Small intestine (tissue), 7 donors: ENCODE data around the gene POLR2M. TPM values are rescaled to one million over a fixed set of nuclear protein-coding genes. Genes with fewer than 3 reads are reported as not detected.

Experiments
- DNase-seq, 2 donors: peaks; one replicate each; pipeline versions ENCODE4 v3.0.0 to v3.0.0-alpha.2; 2013
- FAIRE-seq: peaks from 2 replicates; lab custom pipeline; 2012; peaks lifted over from hg19 to GRCh38; lab: Jason Lieb, UNC
- H3K27ac ChIP-seq, 3 donors: one replicate each; pipeline ENCODE4 v1.5.1; 2013; ENCODE audit warnings: low read length in 2 of 3, mild to moderate bottlenecking in 2 of 3, control low read depth in 1 of 3, inconsistent platforms in 1 of 3, low read depth in 1 of 3, moderate library complexity in 1 of 3
- H3K27me3 ChIP-seq, 3 donors: one replicate each; pipeline ENCODE4 v1.6.1; 2013; ENCODE audit warnings: low read length in 3 of 3, inconsistent platforms in 1 of 3; ENCODE audit not compliant: control insufficient read depth in 3 of 3, insufficient read depth in 3 of 3
- H3K36me3 ChIP-seq, 3 donors: one replicate each; pipeline ENCODE4 v1.6.1; 2013; ENCODE audit warnings: low read length in 3 of 3, inconsistent platforms in 1 of 3, low read depth in 1 of 3, mild to moderate bottlenecking in 1 of 3, moderate library complexity in 1 of 3; ENCODE audit not compliant: control insufficient read depth in 3 of 3, insufficient read depth in 2 of 3
- H3K4me1 ChIP-seq, 3 donors: one replicate each; pipeline ENCODE4 v1.6.1; 2013; ENCODE audit warnings: low read length in 2 of 3, inconsistent platforms in 1 of 3, low read depth in 1 of 3, mild to moderate bottlenecking in 1 of 3, moderate library complexity in 1 of 3; ENCODE audit not compliant: control insufficient read depth in 3 of 3, insufficient read depth in 2 of 3
- H3K4me3 ChIP-seq, 3 donors: one replicate each; pipeline ENCODE4 v1.5.1; 2013; ENCODE audit warnings: low read length in 3 of 3, control low read depth in 1 of 3, inconsistent platforms in 1 of 3, low read depth in 1 of 3, mild to moderate bottlenecking in 1 of 3, moderate library complexity in 1 of 3
- H3K9me3 ChIP-seq, 2 donors: one replicate each; pipeline ENCODE4 v1.6.1; 2013; ENCODE audit warnings: low read depth in 1 of 2, low read length in 1 of 2; ENCODE audit not compliant: control insufficient read depth in 2 of 2, insufficient read depth in 1 of 2
- WGBS, 3 donors: extraction: QIAGEN DNeasy Blood & Tissue Kit; methylation state at CpG; one replicate each; pipeline ENCODE4 v1.1.7; 2013; 5-methylcytosine and 5-hydroxymethylcytosine counted together
- polyA plus RNA-seq, 4 donors: library from polyadenylated mRNA; stranded (reverse) in 3 of 4; unstranded in 1 of 4; fragments of 200-250 nt in 3 of 4; fragments of 120-200 nt in 1 of 4; gene quantifications; one replicate each; pipeline versions ENCODE4 v1.2.1 to v1.2.3, GENCODE V29; 2013
- donor health status: healthy with polysubstance abuse.
- donor health status: control.
- donor health status: control.
- donor health status: Bipolar disorder and iron deficiency.
- donor health status: healthy.

The POLR2M gene
- polyA plus RNA-seq, 4 donors = 59.9 to 260 (median 139) TPM

- Histone ChIP-seq H3K27ac (peak overlapping the region in 2 of 3 donors; percentile 21 to 44), H3K27me3 (no peaks in the 10 kb centered on the region), H3K9me3 (no peaks in the 10 kb centered on the region), H3K4me1 (peaks cover 0 to 20% (median 9%) of the 10 kb centered on the region in 3 donors), H3K36me3 (peaks cover 0 to 7% (median 3%) of the 10 kb centered on the region in 3 donors), H3K4me3 (peak overlapping the region in 1 of 3 donors; percentile 3)
- 21 to 38% (median 27%) methylated on average over 10 of the region's 10 CpGs for WGBS, 3 donors
- DNase-seq (peak; percentile 47 to 75), FAIRE-seq (no peak)
Observed at GRCh38 chr15:57667171-57667849, 39.2 kb upstream of the POLR2M start.

GRCh38 chr15:57668016-57668415 is 38.5 kb upstream of the POLR2M start:
- WGBS, 3 donors = 15 to 66% (median 42%) methylated on average over 4 of the region's 4 CpGs
- DNase-seq (no peak), FAIRE-seq (no peak)
- H3K9me3 ChIP-seq = no peaks in the 10 kb centered on the region
- H3K36me3 ChIP-seq = peaks cover 0 to 6% (median 2%) of the 10 kb centered on the region in 3 donors
- H3K4me3 ChIP-seq = peak overlapping the region in 1 of 3 donors; percentile 3
- peak overlapping the region in 1 of 3 donors; percentile 44 for H3K27ac ChIP-seq
- peaks cover 0 to 14% (median 3%) of the 10 kb centered on the region in 3 donors for H3K4me1 ChIP-seq
- no peaks in the 10 kb centered on the region for H3K27me3 ChIP-seq

GRCh38 chr15:57671636-57672035 is 34.9 kb upstream of the POLR2M start:
- Histone ChIP-seq H3K4me3 (no peak overlapping the region), H3K9me3 (no peaks in the 10 kb centered on the region), H3K4me1 (peaks cover 0 to 24% (median 0%) of the 10 kb centered on the region in 3 donors), H3K36me3 (no peaks in the 10 kb centered on the region), H3K27ac (no peak overlapping the region), H3K27me3 (no peaks in the 10 kb centered on the region)
- WGBS, 3 donors = 0 to 2% (median 0%) methylated on average over 1 of the region's 1 CpG
- DNase-seq = no peak
- FAIRE-seq = no peak

- H3K27me3 ChIP-seq = no peaks in the 10 kb centered on the region
- WGBS, 3 donors = 66 to 71% (median 70%) methylated on average over 9 of the region's 9 CpGs
- peaks cover 0 to 11% (median 3%) of the 10 kb centered on the region in 3 donors for H3K4me1 ChIP-seq
- no peaks in the 10 kb centered on the region for H3K9me3 ChIP-seq
- DNase-seq = peak; percentile 46 to 62
- H3K27ac ChIP-seq = peak overlapping the region in 1 of 3 donors; percentile 64
- peaks cover 0 to 7% (median 0%) of the 10 kb centered on the region in 3 donors for H3K36me3 ChIP-seq
- H3K4me3 ChIP-seq = no peak overlapping the region
- FAIRE-seq = no peak
Observed at GRCh38 chr15:57675481-57676181, 30.9 kb upstream of the POLR2M start.

- DNase-seq (no peak), FAIRE-seq (no peak)
- H3K4me1 ChIP-seq = peaks cover 0 to 11% (median 3%) of the 10 kb centered on the region in 3 donors
- WGBS, 3 donors = 88 to 96% (median 91%) methylated on average over 5 of the region's 5 CpGs
- H3K9me3 ChIP-seq = no peaks in the 10 kb centered on the region
- H3K36me3 ChIP-seq = peaks cover 0 to 12% (median 0%) of the 10 kb centered on the region in 3 donors
- no peaks in the 10 kb centered on the region for H3K27me3 ChIP-seq
- H3K4me3 ChIP-seq = no peak overlapping the region
- no peak overlapping the region for H3K27ac ChIP-seq
Observed at GRCh38 chr15:57676585-57676984, 29.9 kb upstream of the POLR2M start.

GRCh38 chr15:57677204-57677603 is 29.3 kb upstream of the POLR2M start:
- peaks cover 0 to 12% (median 0%) of the 10 kb centered on the region in 3 donors for H3K36me3 ChIP-seq
- H3K4me1 ChIP-seq = peaks cover 0 to 11% (median 3%) of the 10 kb centered on the region in 3 donors
- H3K4me3 ChIP-seq = no peak overlapping the region
- H3K27ac ChIP-seq = no peak overlapping the region
- no peaks in the 10 kb centered on the region for H3K27me3 ChIP-seq
- FAIRE-seq (no peak), DNase-seq (no peak)
- H3K9me3 ChIP-seq = no peaks in the 10 kb centered on the region
- 76 to 98% (median 79%) methylated on average over 3 of the region's 3 CpGs for WGBS, 3 donors

- DNase-seq = peak in 1 of 2 donors; percentile 32
Observed at GRCh38 chr15:57680021-57680420, 26.5 kb upstream of the POLR2M start.

GRCh38 chr15:57681011-57681410 is 25.5 kb upstream of the POLR2M start:
- Histone ChIP-seq H3K36me3 (peaks cover 2 to 20% (median 6%) of the 10 kb centered on the region in 3 donors), H3K4me3 (no peak overlapping the region), H3K9me3 (no peaks in the 10 kb centered on the region), H3K27ac (no peak overlapping the region), H3K4me1 (peaks cover 0 to 11% (median 3%) of the 10 kb centered on the region in 3 donors), H3K27me3 (no peaks in the 10 kb centered on the region)
- WGBS, 3 donors = 91 to 94% (median 92%) methylated on average over 1 of the region's 1 CpG
- no peak for DNase-seq
- no peak for FAIRE-seq

More at GRCh38 chr15:57680021-57680420, 26.5 kb upstream of the POLR2M start:
- Histone ChIP-seq H3K27ac (no peak overlapping the region), H3K36me3 (peaks cover 2 to 20% (median 6%) of the 10 kb centered on the region in 3 donors), H3K27me3 (no peaks in the 10 kb centered on the region), H3K4me3 (no peak overlapping the region), H3K9me3 (no peaks in the 10 kb centered on the region), H3K4me1 (peaks cover 0 to 11% (median 3%) of the 10 kb centered on the region in 3 donors)
- 89 to 100% (median 100%) methylated on average over 1 of the region's 1 CpG for WGBS, 3 donors
- FAIRE-seq = no peak
